GM19240 (cell line): ENCODE data around the gene ANKK1.

Experiments
- DNase-seq: peaks from one replicate; pipeline ENCODE4 v3.0.0; 2011; ENCODE audit warnings: low spot score; ENCODE audit not compliant: insufficient read length

The ANKK1 gene

DNA sequence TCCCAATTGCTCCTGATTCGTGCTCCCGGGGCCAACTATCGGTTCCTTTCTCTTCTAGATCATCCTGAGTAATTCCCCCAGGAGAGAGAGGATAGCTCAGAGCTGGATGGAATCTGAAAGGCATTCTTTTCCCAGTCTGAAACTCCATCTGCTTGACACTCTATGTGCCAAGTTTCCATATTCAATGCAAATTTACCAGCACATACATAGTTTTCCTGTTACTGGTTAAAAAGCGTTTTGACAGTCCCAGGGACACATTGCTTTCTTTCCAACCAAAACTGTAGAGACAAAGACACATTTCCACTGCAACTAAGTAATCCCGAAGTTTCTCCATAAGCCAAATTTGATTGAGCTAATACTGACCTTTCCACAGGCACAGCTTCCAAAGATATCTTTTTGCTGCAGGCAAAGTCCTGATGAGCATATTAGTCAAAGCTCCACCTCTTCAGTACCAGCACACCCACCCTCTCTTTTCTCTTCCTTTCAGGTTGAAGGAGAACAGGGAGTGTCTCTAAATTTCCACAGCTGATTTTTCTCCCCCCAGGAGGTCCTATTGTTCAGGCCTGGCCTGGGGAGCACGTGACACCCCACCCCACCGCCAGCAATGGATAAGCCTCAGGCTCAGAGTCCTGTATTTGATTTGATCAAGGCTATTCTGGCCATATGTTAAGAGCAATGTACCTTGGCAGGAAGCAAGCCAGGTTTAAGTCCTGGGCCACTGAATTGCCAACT is 9.7 kb upstream of the ANKK1 start:
- DNase-seq, result no peak

DNA sequence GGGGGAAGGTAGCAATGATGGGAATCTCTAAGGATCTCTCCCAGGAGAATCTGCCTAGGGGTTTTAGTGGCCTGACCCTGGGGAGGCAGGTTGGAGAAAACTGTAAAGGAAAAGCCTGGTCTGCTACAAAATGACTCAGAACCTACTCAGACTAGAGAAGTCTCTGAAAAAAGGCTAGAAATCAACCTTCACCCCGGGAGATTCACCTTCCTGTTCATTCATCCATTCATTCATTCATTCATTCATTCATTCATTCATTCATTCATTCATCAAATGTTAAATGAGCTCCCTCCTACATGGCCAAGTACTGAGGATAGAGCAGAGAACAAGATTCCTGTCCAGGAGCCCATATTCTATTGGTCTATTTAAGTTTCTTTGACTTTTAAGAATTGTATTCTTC is 8.9 kb upstream of the ANKK1 start:
- DNase-seq, result no peak

DNA sequence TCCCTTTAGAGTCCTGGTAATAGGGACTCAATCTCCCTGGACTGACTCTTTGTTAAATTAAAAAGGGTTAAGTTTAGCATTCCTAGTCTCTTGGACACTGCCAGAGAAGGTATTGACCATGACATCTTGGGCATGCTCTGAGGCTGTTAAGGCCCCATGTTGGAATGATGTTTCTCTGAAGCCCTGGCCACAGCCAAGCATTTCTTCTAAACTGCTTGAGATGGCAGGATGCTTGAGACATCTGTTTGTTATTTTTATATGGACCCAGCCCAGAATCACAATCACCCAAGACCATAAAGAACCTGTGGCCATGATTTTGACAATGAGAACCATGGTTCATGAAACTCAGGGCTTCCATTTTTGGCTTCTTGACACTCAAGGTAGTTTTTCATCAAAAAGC is 5.5 kb upstream of the ANKK1 start:
- no peak for DNase-seq

DNA sequence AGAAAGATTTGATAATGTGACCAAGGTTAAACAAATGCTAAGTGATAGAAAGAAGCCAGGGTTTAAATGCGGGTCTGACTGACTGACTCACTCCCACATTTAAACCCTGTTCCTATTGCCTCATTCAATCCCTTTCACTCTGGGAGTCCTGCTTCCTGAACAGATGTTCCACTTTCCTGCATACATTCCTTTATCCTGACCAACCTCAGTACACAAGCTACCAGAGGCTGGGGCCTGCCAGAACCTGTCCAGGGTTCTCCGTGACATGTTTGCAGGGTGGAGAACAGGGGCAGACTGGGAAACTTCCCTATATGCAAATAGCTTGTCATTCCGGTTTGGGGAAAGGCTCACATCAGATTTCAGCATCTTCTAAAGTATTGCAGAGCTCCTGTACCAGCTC is 3.0 kb upstream of the ANKK1 start:
- DNase-seq, result no peak

DNA sequence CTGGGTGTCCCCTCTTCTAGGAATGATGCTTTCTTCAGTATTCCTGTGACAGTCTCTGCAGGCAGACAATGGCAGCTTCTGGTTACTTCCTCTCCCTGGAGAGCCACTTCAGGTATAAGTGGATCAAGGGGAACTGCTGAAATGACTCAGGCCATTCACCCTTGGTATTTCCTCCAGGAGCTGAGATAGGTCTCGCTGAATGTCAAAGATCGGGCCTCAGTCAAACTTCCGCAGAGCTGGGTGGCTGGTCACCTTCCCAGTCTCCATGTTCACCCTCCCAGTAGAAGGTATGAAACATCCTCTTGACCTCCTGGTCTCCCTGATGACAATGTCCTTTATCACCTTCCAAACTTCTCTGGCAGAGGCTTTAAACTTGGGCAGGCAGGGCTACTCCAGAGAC is 1.8 kb upstream of the ANKK1 start:
- DNase-seq, result no peak

DNA sequence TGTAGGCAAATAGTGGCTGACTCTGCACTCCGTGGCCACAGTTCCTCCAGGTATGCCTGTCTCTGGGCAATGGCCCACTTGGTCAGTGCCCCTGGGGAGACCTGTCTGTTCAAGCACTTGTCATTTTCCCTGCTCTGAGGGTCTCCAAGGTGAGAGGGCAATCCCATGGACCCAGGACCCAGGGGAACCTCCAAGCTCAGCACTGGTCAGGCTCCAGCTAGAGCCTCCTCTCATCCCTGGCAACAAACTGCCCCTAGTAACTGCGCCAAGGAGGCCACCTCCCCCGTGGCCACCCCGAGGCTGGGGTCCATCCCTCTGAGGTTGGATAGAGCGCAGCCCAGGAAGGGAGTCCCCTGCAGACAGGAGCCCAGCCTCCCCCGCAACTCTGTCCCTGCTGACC is 713 bp upstream of the ANKK1 start:
- no peak for DNase-seq

DNA sequence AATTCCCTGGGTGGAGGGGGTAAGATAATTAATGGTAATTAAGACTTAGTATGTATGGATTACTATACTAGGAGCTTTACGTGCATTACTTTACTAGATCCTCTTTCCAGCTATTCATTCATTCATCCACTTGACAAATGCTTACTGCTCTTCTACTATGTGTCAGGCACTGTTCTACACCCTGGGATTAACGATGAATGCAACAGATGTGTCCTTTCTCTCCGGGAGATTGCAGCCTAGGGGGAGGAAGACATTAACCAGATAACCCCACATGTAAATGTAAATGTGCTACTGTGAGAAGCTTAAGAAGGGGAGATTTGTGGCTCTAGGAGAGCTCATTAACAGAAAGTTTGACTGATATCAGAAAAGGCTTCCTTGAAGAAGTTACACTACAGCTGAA is 1.7 kb downstream of the ANKK1 start:
- DNase-seq, result no peak

DNA sequence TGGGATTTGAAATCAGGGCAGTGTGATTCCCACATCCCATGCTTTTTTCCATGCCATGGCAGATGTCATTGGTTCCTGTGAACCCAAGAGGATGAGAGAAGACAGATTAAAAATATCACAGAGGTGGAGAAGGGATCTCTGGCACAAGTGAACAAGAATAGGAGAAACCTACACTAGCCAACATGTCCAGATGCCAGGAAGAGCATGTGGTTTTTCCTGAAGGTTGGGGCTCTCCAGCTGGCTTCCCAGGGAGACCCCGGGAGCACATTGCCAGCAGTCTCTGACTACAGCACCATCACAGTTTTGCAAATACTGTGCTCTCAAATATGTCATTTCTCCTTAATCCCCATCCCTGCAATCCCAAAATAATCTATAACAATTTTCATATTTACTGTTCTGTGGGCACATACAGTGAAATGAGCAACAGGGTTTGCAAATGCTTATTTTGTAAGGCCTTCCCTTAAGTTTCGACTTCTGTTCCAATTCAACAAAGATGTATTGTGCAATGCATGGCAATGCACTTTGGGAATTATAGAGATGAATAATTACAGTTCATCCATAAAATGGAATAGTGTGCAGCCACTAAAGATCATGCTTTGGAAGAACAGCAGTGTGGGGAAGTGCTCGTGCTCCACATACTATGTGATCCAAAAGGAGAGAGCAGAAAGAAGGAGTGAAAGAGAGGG is 4.8 kb downstream of the ANKK1 start:
- no peak for DNase-seq

DNA sequence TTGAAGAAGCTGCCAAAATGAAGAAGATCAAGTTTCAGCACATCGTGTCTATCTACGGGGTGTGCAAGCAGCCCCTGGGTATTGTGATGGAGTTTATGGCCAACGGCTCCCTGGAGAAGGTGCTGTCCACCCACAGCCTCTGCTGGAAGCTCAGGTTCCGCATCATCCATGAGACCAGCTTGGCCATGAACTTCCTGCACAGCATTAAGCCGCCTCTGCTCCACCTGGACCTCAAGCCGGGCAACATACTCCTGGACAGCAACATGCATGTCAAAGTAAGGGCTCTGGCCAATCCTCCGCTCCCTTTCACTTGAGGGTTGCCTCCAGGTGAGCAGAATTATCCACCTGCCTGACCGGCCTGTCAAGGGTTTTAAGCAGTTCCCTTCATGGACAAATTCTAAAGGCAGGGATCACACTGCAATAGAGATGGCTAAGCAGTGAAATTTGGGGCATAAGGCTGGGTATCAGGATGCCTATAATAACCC is 6.0 kb downstream of the ANKK1 start:
- no peak for DNase-seq

DNA sequence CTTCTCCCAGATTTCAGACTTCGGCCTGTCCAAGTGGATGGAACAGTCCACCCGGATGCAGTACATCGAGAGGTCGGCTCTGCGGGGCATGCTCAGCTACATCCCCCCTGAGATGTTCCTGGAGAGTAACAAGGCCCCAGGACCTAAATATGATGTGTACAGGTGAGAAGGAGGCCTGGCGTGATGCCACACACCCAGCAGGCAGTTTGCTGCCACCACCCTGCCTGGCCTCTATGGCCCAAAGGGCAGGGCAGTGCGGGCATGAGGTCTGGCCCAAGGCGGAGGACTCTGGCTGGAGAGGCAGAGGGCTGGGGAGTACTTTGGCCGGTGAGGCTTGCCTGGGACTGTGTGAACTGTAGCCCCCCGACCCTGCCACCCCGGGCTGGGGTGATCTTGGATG is 7.3 kb downstream of the ANKK1 start:
- DNase-seq, result no peak

DNA sequence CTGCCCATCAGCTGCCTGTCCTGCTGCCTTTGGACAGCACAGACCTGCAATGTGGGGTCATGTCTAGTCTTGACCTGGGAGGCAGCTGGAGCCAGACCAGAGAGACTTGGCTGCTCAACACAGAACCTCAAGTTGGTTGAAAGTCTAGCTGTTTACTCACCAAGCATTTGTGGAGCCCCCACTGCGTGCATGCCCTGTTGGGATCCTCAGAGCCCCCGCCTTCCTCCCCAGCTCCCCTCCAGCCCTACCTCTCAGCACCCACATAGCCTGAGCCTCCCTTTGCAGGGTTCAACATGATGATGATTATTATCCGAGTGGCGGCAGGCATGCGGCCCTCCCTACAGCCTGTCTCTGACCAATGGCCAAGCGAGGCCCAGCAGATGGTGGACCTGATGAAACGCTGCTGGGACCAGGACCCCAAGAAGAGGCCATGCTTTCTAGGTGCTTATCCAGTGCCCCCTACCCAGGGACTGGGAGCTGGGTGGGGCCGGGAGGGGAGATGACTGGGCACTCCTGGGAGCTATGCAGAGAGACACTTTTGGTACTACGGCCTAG is 8.3 kb downstream of the ANKK1 start:
- no peak for DNase-seq

DNA sequence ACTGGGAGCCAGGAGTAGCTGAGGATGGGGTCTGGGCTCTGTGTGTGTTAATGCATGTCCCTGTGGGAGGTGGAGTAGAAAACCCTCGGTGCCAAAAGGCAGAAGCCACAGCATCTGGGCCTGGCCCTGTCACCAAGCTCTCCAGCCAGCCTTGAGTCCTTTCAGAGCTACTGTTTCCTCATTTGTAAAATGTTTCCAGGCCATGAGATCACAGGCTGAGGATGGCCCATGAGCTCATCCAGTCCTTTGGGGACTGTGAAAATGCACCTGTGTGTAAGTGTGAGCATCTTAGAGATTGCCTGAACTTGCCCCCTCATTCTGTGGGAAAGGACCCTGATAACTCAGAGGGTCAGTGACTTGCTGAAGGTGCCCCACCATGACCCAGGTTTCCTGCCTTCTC is 9.1 kb downstream of the ANKK1 start:
- no peak for DNase-seq

DNA sequence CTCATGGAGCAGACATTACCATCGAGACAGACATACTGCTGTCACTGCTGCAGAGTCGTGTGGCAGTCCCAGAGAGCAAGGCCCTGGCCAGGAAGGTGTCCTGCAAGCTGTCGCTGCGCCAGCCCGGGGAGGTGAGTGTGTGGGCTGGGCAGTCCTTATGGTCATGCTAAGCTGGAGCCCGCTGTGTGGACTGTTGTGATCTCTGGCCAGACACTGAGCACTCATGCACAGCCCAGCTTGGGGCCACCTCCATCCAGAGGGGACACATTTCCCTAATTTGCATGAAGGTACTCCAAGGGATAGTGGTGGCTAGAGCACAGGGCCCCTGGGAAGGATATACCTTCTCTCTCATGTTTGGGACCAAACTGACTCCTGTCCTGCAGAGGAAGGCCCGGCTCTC is 9.6 kb downstream of the ANKK1 start:
- no peak for DNase-seq

DNA sequence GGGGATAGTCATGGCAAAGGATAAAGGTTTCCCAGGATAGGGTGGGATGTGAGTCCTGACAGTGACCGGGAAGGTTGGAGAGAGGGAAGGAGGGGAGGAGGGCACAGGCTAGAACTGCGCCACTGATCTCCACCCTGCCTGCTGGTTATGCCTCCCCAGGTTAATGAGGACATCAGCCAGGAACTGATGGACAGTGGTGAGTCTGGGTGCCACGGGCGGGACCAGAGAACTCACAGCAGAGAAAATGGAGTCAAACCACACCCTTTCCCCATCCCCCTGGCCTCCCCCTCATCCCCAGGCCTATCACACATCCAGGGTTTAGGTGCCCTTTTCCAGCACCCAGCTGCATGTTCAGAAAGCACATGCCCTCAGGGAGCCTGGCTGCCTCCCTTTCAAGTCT is 10.2 kb downstream of the ANKK1 start:
- DNase-seq, result no peak

DNA sequence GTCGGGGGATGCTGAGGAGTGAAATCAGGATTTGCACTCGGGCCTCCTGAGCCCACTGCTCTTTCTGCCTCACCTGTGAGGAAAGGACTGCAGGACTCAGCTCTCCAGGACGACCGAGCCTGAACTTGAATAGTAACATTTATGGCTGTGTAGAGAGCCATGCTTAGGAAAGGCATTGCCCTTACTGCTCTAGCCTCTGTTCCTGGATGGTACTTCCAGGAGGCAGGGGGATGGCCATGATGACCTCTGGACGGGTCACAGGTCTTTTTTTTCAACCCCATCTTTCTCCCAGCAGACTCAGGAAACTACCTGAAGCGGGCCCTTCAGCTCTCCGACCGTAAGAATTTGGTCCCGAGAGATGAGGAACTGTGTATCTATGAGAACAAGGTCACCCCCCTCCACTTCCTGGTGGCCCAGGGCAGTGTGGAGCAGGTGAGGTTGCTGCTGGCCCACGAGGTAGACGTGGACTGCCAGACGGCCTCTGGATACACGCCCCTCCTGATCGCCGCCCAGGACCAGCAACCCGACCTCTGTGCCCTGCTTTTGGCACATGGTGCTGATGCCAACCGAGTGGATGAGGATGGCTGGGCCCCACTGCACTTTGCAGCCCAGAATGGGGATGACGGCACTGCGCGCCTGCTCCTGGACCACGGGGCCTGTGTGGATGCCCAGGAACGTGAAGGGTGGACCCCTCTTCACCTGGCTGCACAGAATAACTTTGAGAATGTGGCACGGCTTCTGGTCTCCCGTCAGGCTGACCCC is 11.3 kb downstream of the ANKK1 start:
- DNase-seq, result no peak

DNA sequence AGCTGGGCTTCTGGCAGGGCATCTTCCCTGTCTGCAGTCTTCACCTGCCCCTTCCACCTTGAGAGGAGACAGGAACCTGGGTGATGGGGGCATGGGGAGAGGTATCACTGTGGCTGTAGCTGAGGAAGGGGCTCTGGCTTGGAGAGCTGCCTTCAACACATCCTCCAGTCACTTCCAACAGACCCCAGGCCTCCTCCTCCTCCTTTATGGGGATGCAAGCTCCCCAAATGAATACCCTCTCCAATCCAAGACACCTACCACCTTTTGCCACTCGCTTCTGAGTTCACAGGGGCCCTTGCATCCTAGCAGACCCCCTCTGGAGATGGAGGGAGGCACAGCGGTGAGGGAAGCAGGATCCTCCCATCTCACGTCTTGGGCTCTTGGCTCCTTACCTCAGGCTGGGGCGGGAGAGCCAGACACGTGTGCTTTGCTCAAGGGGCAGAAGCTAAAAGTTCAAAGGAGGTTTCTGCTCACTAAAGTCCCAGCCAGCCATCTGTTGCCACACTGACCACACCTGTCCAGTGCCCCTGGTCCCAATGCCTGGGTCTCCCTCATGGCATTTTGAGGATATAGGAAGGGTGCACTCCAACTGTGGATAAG is 13.2 kb downstream of the ANKK1 start:
- no peak for DNase-seq

DNA sequence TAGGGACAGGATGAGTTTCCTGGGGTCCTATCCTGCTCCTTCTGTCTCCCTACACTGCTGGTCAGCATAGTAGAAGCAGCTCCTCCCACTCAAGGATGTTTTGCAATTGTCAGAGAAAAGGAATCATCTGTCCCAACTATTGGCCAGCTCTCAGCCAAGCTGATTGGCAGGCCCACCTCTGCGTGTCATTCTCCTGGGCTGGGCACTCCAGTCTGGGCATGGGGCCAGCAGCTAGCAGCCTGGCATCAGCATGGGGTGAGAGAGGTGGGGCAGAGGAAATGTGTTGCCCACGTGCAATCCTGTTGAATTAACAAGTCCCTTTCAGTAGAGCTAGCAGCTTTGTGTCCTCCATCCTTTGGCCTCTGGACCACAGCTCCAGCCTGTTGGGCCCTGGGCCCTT is 14.1 kb downstream of the ANKK1 start:
- DNase-seq, result no peak

DNA sequence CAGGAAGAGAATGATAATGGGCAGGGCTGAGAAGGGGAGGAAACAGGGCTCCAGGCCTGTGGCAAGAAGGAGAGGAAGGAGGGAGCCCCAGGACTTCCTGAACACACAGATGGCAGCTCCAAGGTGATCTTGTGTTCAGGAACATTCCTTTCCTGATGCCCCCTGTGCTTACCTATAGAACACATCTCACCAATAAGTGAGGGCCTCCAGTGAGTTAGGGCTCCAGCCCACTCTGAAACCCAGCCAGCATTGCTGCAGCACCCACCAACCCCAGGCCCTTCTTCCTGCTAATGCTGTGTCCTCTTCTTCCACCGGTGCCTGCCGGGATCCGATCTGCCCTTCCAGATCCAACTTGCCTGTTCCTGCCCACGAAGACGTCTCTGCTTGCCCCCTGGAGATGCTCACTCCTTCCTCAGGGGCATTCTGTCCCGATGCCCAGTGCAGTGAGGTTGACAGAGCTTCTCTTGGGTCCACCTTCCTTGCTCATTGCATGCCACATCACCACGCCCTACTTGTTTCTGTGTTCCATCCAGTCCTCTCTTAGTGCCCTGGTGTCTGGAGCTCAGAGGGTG is 17.4 kb downstream of the ANKK1 start:
- DNase-seq, result no peak

DNA sequence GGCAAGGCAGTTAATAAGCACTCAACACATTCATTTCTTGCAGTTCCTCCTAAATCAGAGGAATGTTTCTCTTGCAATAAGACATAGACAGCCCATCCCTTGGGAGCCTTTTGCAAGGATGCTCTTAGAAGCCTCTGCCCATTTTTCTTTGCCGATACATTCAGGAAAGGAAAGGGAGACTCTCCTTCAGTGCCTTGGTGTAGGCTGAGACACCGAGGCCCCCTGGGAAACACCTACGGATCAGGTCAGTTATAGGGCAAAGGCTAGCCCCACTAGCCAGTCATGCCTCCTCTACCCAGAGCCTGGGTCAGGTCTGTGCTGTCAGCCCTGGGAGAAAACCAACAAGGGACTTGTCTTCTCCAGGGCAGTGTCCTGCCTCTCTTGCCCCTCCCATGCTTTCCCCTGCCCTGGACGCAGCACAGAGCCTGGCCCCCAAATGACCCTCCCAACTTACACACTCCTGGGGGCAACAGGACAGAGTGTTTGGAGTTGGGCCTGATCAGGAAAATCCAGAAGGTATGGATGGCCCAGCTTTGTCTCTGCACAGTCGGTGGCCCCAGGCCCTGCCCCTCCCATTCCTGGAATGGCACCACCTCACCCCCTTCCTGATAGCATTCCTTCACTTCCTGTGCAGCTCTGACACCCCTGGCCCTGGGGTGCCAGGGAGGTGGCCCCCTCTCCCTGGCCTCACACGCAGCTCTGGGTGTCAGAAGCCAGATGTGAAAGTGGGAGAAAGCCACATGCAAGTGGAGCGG is 18.3 kb downstream of the ANKK1 start:
- DNase-seq, result no peak

DNA sequence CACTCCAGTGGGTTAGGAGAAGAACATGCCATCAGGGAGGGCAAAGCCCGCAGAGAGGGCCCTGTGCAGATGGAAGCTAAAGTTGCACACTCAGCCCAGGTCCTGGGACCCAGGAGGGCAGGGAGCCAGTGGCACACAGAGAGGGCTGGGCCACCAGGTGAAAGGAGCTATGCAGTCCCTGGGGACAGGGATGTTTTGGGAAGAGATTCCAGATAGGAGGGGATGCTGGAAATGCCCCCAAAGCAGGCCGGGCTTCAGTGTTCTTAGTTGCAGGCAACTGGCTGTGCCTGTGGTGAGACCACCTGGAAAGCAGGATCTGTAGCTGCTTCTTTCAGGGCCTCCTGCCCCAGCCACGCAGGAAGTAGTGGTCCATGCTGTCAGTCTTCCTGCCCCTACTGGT is 19.6 kb downstream of the ANKK1 start:
- DNase-seq, result no peak

DNA sequence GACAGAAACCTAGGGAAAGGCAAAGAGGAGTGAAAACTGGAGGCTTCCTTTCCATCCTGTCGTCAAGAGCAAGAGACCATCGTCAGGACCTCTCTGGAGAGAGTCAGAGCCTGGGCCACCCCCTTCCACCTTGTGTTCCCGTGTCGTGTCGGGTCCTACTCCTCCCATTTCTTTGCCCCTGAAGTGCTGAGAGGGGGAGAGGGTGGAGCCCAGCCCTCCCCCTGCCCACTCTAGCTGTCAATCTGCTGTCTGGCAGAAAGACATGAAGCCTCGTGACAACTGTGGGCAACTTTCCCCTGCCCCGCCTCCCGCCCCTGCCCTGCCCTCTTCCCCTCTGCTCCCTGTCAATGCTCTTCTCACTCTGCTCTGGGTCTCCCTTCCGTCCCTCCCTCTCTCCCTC is 20.6 kb downstream of the ANKK1 start:
- DNase-seq, result no peak
